Body of pancreas (tissue), 4 donors: ENCODE data around the gene NPHP1.

Experiments used
- POLR2A ChIP-seq, 3 donors: fragments of 450-650 bp; IDR thresholded peaks; one replicate each; pipeline ENCODE4 v1.6.1; 2016; ENCODE audit warnings: antibody characterized with exemption in 3 of 3, mild to moderate bottlenecking in 2 of 3
- TF ChIP-seq, protein P1 (sequence below), 7 experiments: fragments of 450-650 bp in 4 of 7; fragments of 200-600 bp in 3 of 7; sonication (generic) in 3 of 7; IDR thresholded peaks; one replicate each; pipeline ENCODE4 v1.5.1; 2016 to 2019; ENCODE audit warnings: antibody characterized with exemption in 7 of 7

DNA sequence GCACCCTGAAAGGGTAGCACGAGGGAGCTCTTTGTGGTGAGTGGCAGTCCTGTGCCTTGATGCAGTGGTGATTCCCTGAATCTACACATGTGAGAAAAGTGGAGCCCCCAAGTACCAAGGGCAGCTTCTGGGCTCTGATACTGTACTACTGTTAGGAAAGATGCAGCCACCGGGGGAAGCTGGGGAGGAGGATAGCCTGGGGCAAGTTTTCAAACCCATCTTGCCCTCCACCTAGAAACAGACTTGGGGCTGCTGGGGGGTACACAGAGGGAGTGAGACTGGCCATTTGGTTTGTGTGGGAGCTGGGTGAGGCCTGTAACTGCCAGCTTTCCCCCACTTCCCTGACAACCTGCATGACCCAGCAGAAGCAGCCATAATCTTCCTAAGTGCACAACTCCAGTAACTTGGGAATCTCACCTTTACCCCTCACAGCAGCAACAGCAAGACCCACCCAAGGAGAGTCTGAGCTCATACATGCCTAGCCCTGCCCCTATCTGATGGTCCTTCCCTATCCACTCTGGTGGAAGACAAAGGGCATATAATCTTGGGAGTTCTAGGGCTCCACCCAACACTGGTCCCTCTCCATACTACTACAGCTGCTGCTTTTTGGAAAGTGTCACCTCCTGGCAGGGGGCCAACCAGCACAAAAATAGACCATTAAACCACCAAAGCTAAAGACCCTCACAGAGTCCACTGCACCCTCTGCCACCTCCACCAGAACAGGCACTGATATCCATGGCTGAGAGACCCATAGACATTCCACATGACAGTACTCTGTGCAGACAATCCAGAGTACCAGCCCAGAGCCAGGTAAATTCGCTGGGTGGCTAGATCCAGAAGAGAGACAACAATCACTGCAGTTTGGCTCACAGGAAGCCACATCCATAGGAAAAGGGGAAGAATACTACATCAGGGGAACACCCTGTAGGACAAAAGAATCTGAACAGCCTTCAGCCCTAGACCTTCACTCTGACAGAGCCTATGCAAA lies 97.4 kb downstream of the NPHP1 start:
- TF ChIP-seq, protein P1, sequence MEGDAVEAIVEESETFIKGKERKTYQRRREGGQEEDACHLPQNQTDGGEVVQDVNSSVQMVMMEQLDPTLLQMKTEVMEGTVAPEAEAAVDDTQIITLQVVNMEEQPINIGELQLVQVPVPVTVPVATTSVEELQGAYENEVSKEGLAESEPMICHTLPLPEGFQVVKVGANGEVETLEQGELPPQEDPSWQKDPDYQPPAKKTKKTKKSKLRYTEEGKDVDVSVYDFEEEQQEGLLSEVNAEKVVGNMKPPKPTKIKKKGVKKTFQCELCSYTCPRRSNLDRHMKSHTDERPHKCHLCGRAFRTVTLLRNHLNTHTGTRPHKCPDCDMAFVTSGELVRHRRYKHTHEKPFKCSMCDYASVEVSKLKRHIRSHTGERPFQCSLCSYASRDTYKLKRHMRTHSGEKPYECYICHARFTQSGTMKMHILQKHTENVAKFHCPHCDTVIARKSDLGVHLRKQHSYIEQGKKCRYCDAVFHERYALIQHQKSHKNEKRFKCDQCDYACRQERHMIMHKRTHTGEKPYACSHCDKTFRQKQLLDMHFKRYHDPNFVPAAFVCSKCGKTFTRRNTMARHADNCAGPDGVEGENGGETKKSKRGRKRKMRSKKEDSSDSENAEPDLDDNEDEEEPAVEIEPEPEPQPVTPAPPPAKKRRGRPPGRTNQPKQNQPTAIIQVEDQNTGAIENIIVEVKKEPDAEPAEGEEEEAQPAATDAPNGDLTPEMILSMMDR (IDR thresholded peaks at IDR 0.05): no peak
- no peak for TF ChIP-seq POLR2A (IDR thresholded peaks at IDR 0.05)
